SK-N-SH (cell line): Measurements from ENCODE around the gene HSPBAP1. TPM values are rescaled to one million over a fixed set of nuclear protein-coding genes. Genes with fewer than 3 reads are reported as not detected.

Source experiments
- CTCF ChIA-PET: fragments of 300-600, 350-600 bp; formaldehyde crosslinking; extraction: SDS; loops from one replicate; lab custom pipeline; 2021; lab: Yijun Ruan, JAX
- POLR2A ChIA-PET: fragments of 350-600 bp; sonication (Branson Sonifier 250); formaldehyde crosslinking; extraction: SDS; loops from one replicate; lab custom pipeline; 2020; ENCODE audit warnings: antibody characterized with exemption, inconsistent platforms; lab: Yijun Ruan, JAX
- DNase-seq: peaks from one replicate; pipeline ENCODE4 v3.0.0; 2012
- H2AFZ ChIP-seq: fragments of 200-600 bp; sonication (generic); 2 replicates; pipeline ENCODE4 v1.8.1; 2016; ENCODE audit warnings: antibody characterized with exemption, mild to moderate bottlenecking, low read depth
- H3F3A ChIP-seq: fragments of 200-600 bp; sonication (generic); replicated peaks from 2 replicates; pipeline ENCODE3; 2016; ENCODE audit warnings: antibody characterized with exemption, mild to moderate bottlenecking; ENCODE audit not compliant: insufficient read depth
- H3K27ac ChIP-seq, 2 experiments: fragments of 200-500 bp in 1 of 2; fragments of 200-600 bp in 1 of 2; sonication (Bioruptor generic) in 1 of 2; sonication (generic), shearing (Covaris generic) in 1 of 2; 2 replicates each; pipeline versions ENCODE4 v1.5.1 to v1.6.1; 2014 to 2016; ENCODE audit warnings: low read depth in 2 of 2, inconsistent platforms in 1 of 2, low read length in 1 of 2, mild to moderate bottlenecking in 1 of 2, mixed read lengths in 1 of 2
- H3K27me3 ChIP-seq: fragments of 200-600 bp; sonication (generic), shearing (Covaris generic); 2 replicates; pipeline ENCODE4 v1.6.1; 2016; ENCODE audit warnings: mixed run types; ENCODE audit not compliant: insufficient read depth
- H3K36me3 ChIP-seq, 2 experiments: fragments of 200-500 bp in 1 of 2; fragments of 200-600 bp in 1 of 2; sonication (Bioruptor generic) in 1 of 2; sonication (generic) in 1 of 2; replicated peaks in 1 of 2; 2 replicates each; pipeline versions ENCODE3 to v1.5.1; 2014 to 2016; ENCODE audit warnings: low read length in 1 of 2, mild to moderate bottlenecking in 1 of 2; ENCODE audit not compliant: insufficient read depth in 2 of 2, control insufficient read depth in 1 of 2
- H3K4me1 ChIP-seq, 2 experiments: fragments of 200-500 bp in 1 of 2; fragments of 200-600 bp in 1 of 2; sonication (Bioruptor generic) in 1 of 2; sonication (generic), shearing (Covaris generic) in 1 of 2; 2 replicates each; pipeline versions ENCODE4 v1.5.1 to v1.6.1; 2014 to 2016; ENCODE audit warnings: low read depth in 1 of 2, low read length in 1 of 2, mixed run types in 1 of 2; ENCODE audit not compliant: insufficient read depth in 2 of 2, control insufficient read depth in 1 of 2
- H3K4me2 ChIP-seq: fragments of 200-600 bp; sonication (generic), shearing (Covaris generic); 2 replicates; pipeline ENCODE4 v1.6.1; 2017; ENCODE audit warnings: mixed run types
- H3K4me3 ChIP-seq, 2 experiments: fragments of 200-500 bp in 1 of 2; fragments of 200-600 bp in 1 of 2; sonication (Bioruptor generic) in 1 of 2; sonication (generic), shearing (Covaris generic) in 1 of 2; 2 replicates each; pipeline versions ENCODE4 v1.5.1 to v1.8.1; 2014 to 2016; ENCODE audit warnings: low read depth in 2 of 2, inconsistent platforms in 1 of 2, low read length in 1 of 2, mild to moderate bottlenecking in 1 of 2, mixed read lengths in 1 of 2, moderate library complexity in 1 of 2
- H3K79me2 ChIP-seq: fragments of 200-600 bp; sonication (generic); 2 replicates; pipeline ENCODE4 v1.8.1; 2017; ENCODE audit warnings: mild to moderate bottlenecking; ENCODE audit not compliant: insufficient read depth
- H3K9ac ChIP-seq: fragments of 200-600 bp; sonication (generic); 2 replicates; pipeline ENCODE4 v1.6.1; 2017; ENCODE audit warnings: mixed run types
- H3K9me2 ChIP-seq: fragments of 200-600 bp; sonication (generic); 2 replicates; pipeline ENCODE4 v1.6.1; 2017; ENCODE audit warnings: mixed run types
- H3K9me3 ChIP-seq: fragments of 200-600 bp; sonication (generic); 2 replicates; pipeline ENCODE4 v1.6.1; 2017; ENCODE audit warnings: mixed run types, mild to moderate bottlenecking, moderate library complexity
- H4K20me1 ChIP-seq: fragments of 200-600 bp; sonication (generic); 2 replicates; pipeline ENCODE4 v1.6.1; 2017; ENCODE audit warnings: mild to moderate bottlenecking, mixed run types; ENCODE audit not compliant: insufficient read depth
- ELF1 ChIP-seq: IDR thresholded peaks from 2 replicates; pipeline ENCODE4 v1.4.0; 2012
- FOSL2 ChIP-seq: IDR thresholded peaks from 2 replicates; pipeline ENCODE4 v1.4.0; 2012; ENCODE audit warnings: low read depth, mild to moderate bottlenecking, moderate library complexity, borderline replicate concordance
- JUND ChIP-seq: IDR thresholded peaks from 2 replicates; pipeline ENCODE4 v1.4.0; 2012
- MEF2A ChIP-seq: IDR thresholded peaks from 2 replicates; pipeline ENCODE4 v1.4.0; 2012; ENCODE audit warnings: low read depth, borderline replicate concordance
- MXI1 ChIP-seq: IDR thresholded peaks from 2 replicates; pipeline ENCODE4 v1.6.1; 2012; ENCODE audit warnings: mild to moderate bottlenecking, low read depth, low read length, improper control_type of control experiment
- NFIC ChIP-seq: IDR thresholded peaks from 2 replicates; pipeline ENCODE4 v1.4.0; 2012; ENCODE audit warnings: borderline replicate concordance
- RAD21 ChIP-seq: IDR thresholded peaks from 2 replicates; pipeline ENCODE4 v1.6.1; 2012; ENCODE audit warnings: mild to moderate bottlenecking, low read length
- RFX5 ChIP-seq: IDR thresholded peaks from 2 replicates; pipeline ENCODE4 v1.6.1; 2012; ENCODE audit warnings: mild to moderate bottlenecking, improper control_type of control experiment, low read length
- RXRA ChIP-seq: IDR thresholded peaks from 2 replicates; pipeline ENCODE4 v1.4.0; 2012; ENCODE audit warnings: low read depth, mild to moderate bottlenecking, borderline replicate concordance
- SMC3 ChIP-seq: IDR thresholded peaks from 2 replicates; pipeline ENCODE4 v1.6.1; 2012; ENCODE audit warnings: low read depth, low read length, improper control_type of control experiment
- TAF1 ChIP-seq: IDR thresholded peaks from 2 replicates; pipeline ENCODE4 v1.6.1; 2012; ENCODE audit warnings: low read depth, mild to moderate bottlenecking, low read length, moderate library complexity, borderline replicate concordance
- WGBS: methylation state at CpG from one replicate; pipeline ENCODE4 v1.1.6; 2017; ENCODE audit warnings: low lambda C conversion rate; 5-methylcytosine and 5-hydroxymethylcytosine counted together
- polyA plus RNA-seq, 3 experiments: library from polyadenylated mRNA; depleted of rRNA; stranded (reverse); fragments of >200 nt; gene quantifications; 2 replicates each; pipeline ENCODE4 v1.2.3, GENCODE V29; 2012
- TF ChIP-seq, protein P1 (sequence below): fragments of 200-600 bp; sonication (generic); IDR thresholded peaks from 2 replicates; pipeline ENCODE4 v1.6.1; 2017; ENCODE audit warnings: antibody characterized with exemption, mild to moderate bottlenecking, moderate library complexity
- TF ChIP-seq, protein P2 (sequence below): IDR thresholded peaks from 2 replicates; pipeline ENCODE4; 2012
- TF ChIP-seq, protein P3 (sequence below): IDR thresholded peaks from 2 replicates; pipeline ENCODE4 v1.4.0; 2012; ENCODE audit warnings: low read depth
- TF ChIP-seq, protein P4 (sequence below): fragments of 150-350 bp; IDR thresholded peaks from 2 replicates; pipeline ENCODE4 v1.6.1; 2017; ENCODE audit warnings: antibody characterized with exemption, low read length, low read depth, borderline replicate concordance
- TF ChIP-seq, protein P5 (sequence below): IDR thresholded peaks from 2 replicates; pipeline ENCODE4 v1.6.1; 2012; ENCODE audit warnings: mild to moderate bottlenecking, low read depth, low read length, moderate library complexity

HSPBAP1 gene
- polyA plus RNA-seq, 1 of the 3 experiments (the other 2 are of a cell fraction) = 5.1 TPM

DNA sequence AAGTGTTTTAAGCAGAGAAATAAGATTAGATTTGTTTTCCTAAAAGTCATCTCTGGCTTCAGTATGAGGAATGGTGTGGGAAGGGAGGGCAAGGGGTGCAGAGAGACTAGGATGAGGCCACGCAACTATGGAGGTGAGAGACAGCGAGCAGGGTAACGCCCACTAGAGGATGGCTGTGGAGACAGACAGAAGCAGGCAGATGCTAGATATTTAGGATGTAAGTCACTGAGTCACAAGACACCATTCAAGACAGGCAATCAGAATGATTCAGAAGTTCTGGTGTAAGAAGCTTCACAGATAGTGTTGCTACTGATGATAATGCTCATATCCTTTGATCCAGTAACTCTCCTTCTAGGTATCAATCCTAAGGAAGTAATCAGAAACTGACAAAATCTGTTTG lies 19.1 kb downstream of the HSPBAP1 start:
- H3F3A ChIP-seq = no peaks in the 10 kb centered on the region
- no peak overlapping the region for H2AFZ ChIP-seq
- POLR2A ChIA-PET = no interaction called here
- H3K27me3 ChIP-seq = no peaks in the 10 kb centered on the region
- H3K4me1 ChIP-seq = no peaks in the 10 kb centered on the region
- H3K9me2 ChIP-seq = no peaks in the 10 kb centered on the region
- CTCF ChIA-PET = interaction anchor here (1.0 to 1.4 kb wide), 2 partner anchors 10 to 16 kb away, joined by 3 to 4 read pairs; no protein-coding TSS in a partner anchor
- no peak for DNase-seq
- no peaks in the 10 kb centered on the region for H4K20me1 ChIP-seq
- WGBS = 64% methylated on average over 3 of the region's 3 CpGs
- H3K4me2 ChIP-seq = no peak overlapping the region
- no peaks in the 10 kb centered on the region for H3K79me2 ChIP-seq
- H3K4me3 ChIP-seq = no peak overlapping the region
- no peaks in the 10 kb centered on the region for H3K9me3 ChIP-seq
- H3K27ac ChIP-seq = no peak overlapping the region
- TF ChIP-seq FOSL2 = peak; percentile 34; the same call in 1 of the 2 replicates
- TF ChIP-seq, protein P1, sequence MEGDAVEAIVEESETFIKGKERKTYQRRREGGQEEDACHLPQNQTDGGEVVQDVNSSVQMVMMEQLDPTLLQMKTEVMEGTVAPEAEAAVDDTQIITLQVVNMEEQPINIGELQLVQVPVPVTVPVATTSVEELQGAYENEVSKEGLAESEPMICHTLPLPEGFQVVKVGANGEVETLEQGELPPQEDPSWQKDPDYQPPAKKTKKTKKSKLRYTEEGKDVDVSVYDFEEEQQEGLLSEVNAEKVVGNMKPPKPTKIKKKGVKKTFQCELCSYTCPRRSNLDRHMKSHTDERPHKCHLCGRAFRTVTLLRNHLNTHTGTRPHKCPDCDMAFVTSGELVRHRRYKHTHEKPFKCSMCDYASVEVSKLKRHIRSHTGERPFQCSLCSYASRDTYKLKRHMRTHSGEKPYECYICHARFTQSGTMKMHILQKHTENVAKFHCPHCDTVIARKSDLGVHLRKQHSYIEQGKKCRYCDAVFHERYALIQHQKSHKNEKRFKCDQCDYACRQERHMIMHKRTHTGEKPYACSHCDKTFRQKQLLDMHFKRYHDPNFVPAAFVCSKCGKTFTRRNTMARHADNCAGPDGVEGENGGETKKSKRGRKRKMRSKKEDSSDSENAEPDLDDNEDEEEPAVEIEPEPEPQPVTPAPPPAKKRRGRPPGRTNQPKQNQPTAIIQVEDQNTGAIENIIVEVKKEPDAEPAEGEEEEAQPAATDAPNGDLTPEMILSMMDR = no peak
- TF ChIP-seq, protein P2, sequence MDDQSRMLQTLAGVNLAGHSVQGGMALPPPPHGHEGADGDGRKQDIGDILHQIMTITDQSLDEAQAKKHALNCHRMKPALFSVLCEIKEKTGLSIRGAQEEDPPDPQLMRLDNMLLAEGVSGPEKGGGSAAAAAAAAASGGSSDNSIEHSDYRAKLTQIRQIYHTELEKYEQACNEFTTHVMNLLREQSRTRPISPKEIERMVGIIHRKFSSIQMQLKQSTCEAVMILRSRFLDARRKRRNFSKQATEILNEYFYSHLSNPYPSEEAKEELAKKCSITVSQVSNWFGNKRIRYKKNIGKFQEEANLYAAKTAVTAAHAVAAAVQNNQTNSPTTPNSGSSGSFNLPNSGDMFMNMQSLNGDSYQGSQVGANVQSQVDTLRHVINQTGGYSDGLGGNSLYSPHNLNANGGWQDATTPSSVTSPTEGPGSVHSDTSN = 0 out of 2 replicates have a peak, but pooled peaks have one; percentile 5
- peaks cover 3 to 5% of the 10 kb centered on the region in 2 experiments for H3K36me3 ChIP-seq
- no peak overlapping the region for H3K9ac ChIP-seq

DNA sequence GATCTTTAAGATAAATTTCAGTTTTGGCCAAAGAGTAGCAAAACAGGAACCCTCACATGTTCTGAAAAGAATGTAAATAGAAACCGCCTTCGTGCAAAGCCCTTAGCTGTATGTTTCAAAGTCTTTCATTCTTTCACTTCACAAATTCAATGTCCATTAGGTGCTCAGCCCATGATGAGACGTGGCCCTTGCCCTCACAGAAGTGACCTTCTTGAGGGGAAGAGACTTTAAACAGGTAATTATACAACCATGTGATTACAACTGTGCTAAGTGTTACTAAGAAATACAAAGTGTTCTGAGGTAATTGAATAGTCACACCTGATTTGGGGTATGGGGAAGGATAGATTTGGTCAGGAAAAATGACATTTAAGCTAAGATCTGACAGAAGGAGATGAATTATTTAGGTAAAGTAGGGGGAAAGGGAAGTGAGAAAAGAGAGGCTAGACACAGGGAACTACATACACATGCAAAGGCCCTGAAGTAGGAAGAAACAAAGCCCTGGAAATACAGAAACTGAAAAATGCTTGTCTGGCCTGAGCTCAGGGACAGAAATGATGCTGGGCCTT lies 19.6 kb downstream of the HSPBAP1 start:
- CTCF ChIA-PET = interaction anchor here (1.0 to 1.4 kb wide), 2 partner anchors 11 to 15 kb away, joined by 3 to 4 read pairs; no protein-coding TSS in a partner anchor
- H3K27ac ChIP-seq = no peak overlapping the region
- TF ChIP-seq RXRA (no peak), ELF1 (no peak), NFIC (no peak), RFX5 (no peak), MEF2A (no peak), JUND (no peak), MXI1 (no peak), RAD21 (no peak), SMC3 (no peak), TAF1 (no peak)
- TF ChIP-seq, protein P3, sequence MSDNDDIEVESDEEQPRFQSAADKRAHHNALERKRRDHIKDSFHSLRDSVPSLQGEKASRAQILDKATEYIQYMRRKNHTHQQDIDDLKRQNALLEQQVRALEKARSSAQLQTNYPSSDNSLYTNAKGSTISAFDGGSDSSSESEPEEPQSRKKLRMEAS = no peak
- TF ChIP-seq, protein P1 = no peak
- TF ChIP-seq, protein P4, sequence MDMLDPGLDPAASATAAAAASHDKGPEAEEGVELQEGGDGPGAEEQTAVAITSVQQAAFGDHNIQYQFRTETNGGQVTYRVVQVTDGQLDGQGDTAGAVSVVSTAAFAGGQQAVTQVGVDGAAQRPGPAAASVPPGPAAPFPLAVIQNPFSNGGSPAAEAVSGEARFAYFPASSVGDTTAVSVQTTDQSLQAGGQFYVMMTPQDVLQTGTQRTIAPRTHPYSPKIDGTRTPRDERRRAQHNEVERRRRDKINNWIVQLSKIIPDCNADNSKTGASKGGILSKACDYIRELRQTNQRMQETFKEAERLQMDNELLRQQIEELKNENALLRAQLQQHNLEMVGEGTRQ = no peak
- TF ChIP-seq, protein P5, sequence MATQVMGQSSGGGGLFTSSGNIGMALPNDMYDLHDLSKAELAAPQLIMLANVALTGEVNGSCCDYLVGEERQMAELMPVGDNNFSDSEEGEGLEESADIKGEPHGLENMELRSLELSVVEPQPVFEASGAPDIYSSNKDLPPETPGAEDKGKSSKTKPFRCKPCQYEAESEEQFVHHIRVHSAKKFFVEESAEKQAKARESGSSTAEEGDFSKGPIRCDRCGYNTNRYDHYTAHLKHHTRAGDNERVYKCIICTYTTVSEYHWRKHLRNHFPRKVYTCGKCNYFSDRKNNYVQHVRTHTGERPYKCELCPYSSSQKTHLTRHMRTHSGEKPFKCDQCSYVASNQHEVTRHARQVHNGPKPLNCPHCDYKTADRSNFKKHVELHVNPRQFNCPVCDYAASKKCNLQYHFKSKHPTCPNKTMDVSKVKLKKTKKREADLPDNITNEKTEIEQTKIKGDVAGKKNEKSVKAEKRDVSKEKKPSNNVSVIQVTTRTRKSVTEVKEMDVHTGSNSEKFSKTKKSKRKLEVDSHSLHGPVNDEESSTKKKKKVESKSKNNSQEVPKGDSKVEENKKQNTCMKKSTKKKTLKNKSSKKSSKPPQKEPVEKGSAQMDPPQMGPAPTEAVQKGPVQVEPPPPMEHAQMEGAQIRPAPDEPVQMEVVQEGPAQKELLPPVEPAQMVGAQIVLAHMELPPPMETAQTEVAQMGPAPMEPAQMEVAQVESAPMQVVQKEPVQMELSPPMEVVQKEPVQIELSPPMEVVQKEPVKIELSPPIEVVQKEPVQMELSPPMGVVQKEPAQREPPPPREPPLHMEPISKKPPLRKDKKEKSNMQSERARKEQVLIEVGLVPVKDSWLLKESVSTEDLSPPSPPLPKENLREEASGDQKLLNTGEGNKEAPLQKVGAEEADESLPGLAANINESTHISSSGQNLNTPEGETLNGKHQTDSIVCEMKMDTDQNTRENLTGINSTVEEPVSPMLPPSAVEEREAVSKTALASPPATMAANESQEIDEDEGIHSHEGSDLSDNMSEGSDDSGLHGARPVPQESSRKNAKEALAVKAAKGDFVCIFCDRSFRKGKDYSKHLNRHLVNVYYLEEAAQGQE = no peak

More for the DNA sequence above, 19.6 kb downstream of the HSPBAP1 start:
- POLR2A ChIA-PET = no interaction called here
- no peak for DNase-seq
- Histone ChIP-seq H3K9me3 (no peaks in the 10 kb centered on the region), H3K9ac (no peak overlapping the region), H3K4me3 (no peak overlapping the region), H4K20me1 (no peaks in the 10 kb centered on the region), H3K79me2 (no peaks in the 10 kb centered on the region), H3F3A (no peaks in the 10 kb centered on the region), H3K4me2 (no peak overlapping the region), H3K4me1 (no peaks in the 10 kb centered on the region), H3K9me2 (no peaks in the 10 kb centered on the region), H3K36me3 (peaks cover 3 to 7% of the 10 kb centered on the region in 2 experiments), H2AFZ (no peak overlapping the region), H3K27me3 (no peaks in the 10 kb centered on the region)
- WGBS = 94% methylated on average over 3 of the region's 3 CpGs
